Measurements from ENCODE around the gene UNK. TPM values are rescaled to one million over a fixed set of nuclear protein-coding genes. Genes with fewer than 3 reads are reported as not detected.
A peak's percentile ranks its signal among the peaks of the same experiment; 100 is the strongest.

The UNK gene
- total RNA-seq, 2 experiments from 2014 or later: 41.5 to 67.6 TPM

- DNase-seq (ENCODE audit: low spot score): no peak
- intact Hi-C loops (cut with micrococcal nuclease; ENCODE audit: unreplicated experiment): no loop called here
Measured at GRCh38 chr17:75762513-75763268, 21.9 kb upstream of the UNK start.

GRCh38 chr17:75763269-75763607 is 21.4 kb upstream of the UNK start:
- H3K4me2 ChIP-seq (ENCODE audit: low read length): peak overlapping the region; percentile 91
- H3K4me3 ChIP-seq (ENCODE audit: low read depth, low read length, poor library complexity, severe bottlenecking): no peak overlapping the region
- DNase-seq (ENCODE audit: low spot score): no peak
- ChIA-PET CTCF (ENCODE audit: unreplicated experiment) (interaction anchor here (0.6 to 1.4 kb wide), 2 partner anchors 10 to 13 kb away, joined by 3 read pairs; no protein-coding TSS in a partner anchor), POLR2A (interaction anchor here (1.1 to 3.0 kb wide), 4 partner anchors 10 to 17 kb away, joined by 3 to 10 read pairs (median 7); a partner anchor contains a TSS)
- TF ChIP-seq EZH2phosphoT487 (IDR thresholded peaks at IDR 0.05; ENCODE audit: borderline replicate concordance, low read depth, low read length) (no peak), CTCF (conservative IDR thresholded peaks at IDR 0.05; ENCODE audit: low read length) (no peak)
- H2AFZ ChIP-seq (ENCODE audit: low read length): no peak overlapping the region
- H3K79me2 ChIP-seq (ENCODE audit: insufficient read depth, low read depth, low read length): no peaks in the 10 kb centered on the region
- no TSS peak for BruUV-seq (replicated peaks)
- no peaks in the 10 kb centered on the region for H3K9me3 ChIP-seq (ENCODE audit: low read length)
- no peaks in the 10 kb centered on the region for H4K20me1 ChIP-seq (ENCODE audit: insufficient read depth, low read length)
- intact Hi-C loops (cut with micrococcal nuclease; ENCODE audit: unreplicated experiment): no loop called here
- peaks cover 18% of the 10 kb centered on the region for H3K4me1 ChIP-seq (ENCODE audit: insufficient read depth, low read length, poor library complexity, severe bottlenecking)
- no peaks in the 10 kb centered on the region for H3K9me2 ChIP-seq (ENCODE audit: insufficient read depth, low read length)
- 0 out of 2 replicates have a peak, but pooled peaks cover 4% of the 10 kb centered on the region for H3K36me3 ChIP-seq (ENCODE audit: insufficient read depth, low read length)
- H3K27ac ChIP-seq (ENCODE audit: low read depth, low read length, poor library complexity, severe bottlenecking): no peak overlapping the region

More at GRCh38 chr17:75762513-75763268, 21.9 kb upstream of the UNK start:
- H3K27ac ChIP-seq (ENCODE audit: low read depth, low read length, poor library complexity, severe bottlenecking): no peak overlapping the region
- H3K4me2 ChIP-seq (ENCODE audit: low read length): no peak overlapping the region
- ChIA-PET POLR2A (interaction anchor here (0.9 to 3.0 kb wide), 5 partner anchors 9 to 74 kb away, joined by 3 to 10 read pairs (median 4); no protein-coding TSS in a partner anchor), CTCF (ENCODE audit: unreplicated experiment) (interaction anchor here (0.6 to 1.4 kb wide), 4 partner anchors 9 to 146 kb away, joined by 3 to 16 read pairs (median 3); no protein-coding TSS in a partner anchor)
- TF ChIP-seq EZH2phosphoT487 (IDR thresholded peaks at IDR 0.05; ENCODE audit: borderline replicate concordance, low read depth, low read length) (no peak), CTCF (conservative IDR thresholded peaks at IDR 0.05; ENCODE audit: low read length) (no peak)
- H2AFZ ChIP-seq (ENCODE audit: low read length): no peak overlapping the region
- H3K9me3 ChIP-seq (ENCODE audit: low read length): no peaks in the 10 kb centered on the region
- H3K4me3 ChIP-seq (ENCODE audit: low read depth, low read length, poor library complexity, severe bottlenecking): no peak overlapping the region
- H3K4me1 ChIP-seq (ENCODE audit: insufficient read depth, low read length, poor library complexity, severe bottlenecking): peaks cover 18% of the 10 kb centered on the region
- BruUV-seq (replicated peaks): no TSS peak
- no peaks in the 10 kb centered on the region for H3K79me2 ChIP-seq (ENCODE audit: insufficient read depth, low read depth, low read length)
- no peaks in the 10 kb centered on the region for H3K9me2 ChIP-seq (ENCODE audit: insufficient read depth, low read length)
- 0 out of 2 replicates have a peak, but pooled peaks cover 4% of the 10 kb centered on the region for H3K36me3 ChIP-seq (ENCODE audit: insufficient read depth, low read length)
- no peaks in the 10 kb centered on the region for H4K20me1 ChIP-seq (ENCODE audit: insufficient read depth, low read length)

All from OCI-LY7 (cell line).